ENCODE results near the gene OLFM4. TPM values are rescaled to one million over a fixed set of nuclear protein-coding genes. Genes with fewer than 3 reads are reported as not detected.

OLFM4 gene
- total and polyA plus RNA-seq, 4 donors = 0.34 to 18.1 (median 3.2) TPM

DNA sequence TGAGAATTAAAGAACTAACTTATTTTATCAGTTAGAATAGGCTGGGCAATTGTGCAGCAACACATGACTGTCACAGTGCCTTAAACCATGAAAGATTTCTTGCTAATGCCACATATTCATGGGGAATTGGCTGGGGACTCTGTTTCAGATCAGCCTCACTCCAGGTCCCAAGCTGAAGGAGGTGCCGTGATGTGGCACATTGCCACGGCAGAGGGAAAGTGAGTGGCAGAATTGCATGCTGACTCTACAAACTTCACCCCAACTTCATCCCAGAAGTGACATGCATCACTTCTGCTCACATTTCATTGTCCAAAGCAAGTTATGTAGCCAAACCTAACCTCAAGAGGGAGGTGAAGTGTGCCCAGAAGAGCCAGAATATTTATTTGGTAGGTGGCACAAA lies 37.8 kb downstream of the OLFM4 start:
- WGBS, 2 donors = 88 to 89% methylated on average over 2 of the region's 2 CpGs
- Histone ChIP-seq H3K27me3 (ENCODE audit: control insufficient read depth in 3 of 3, insufficient read depth in 3 of 3, low read length in 2 of 3) (peaks cover 0 to 4% (median 3%) of the 10 kb centered on the region in 3 donors), H3K36me3 (ENCODE audit: control insufficient read depth in 4 of 4, insufficient read depth in 4 of 4, low read length in 4 of 4) (no peaks in the 10 kb centered on the region), H3K9me3 (ENCODE audit: control insufficient read depth in 4 of 4, insufficient read depth in 3 of 4, low read length in 3 of 4) (no peaks in the 10 kb centered on the region), H3K4me1 (ENCODE audit: control insufficient read depth in 5 of 5, insufficient read depth in 5 of 5, low read length in 5 of 5) (no peaks in the 10 kb centered on the region), H3K4me3 (no peak overlapping the region), H3K9ac (ENCODE audit: insufficient read depth in 1 of 2, low read length in 2 of 2) (no peak overlapping the region), H3K27ac (ENCODE audit: low read depth in 1 of 2, low read length in 1 of 2) (no peak overlapping the region)
- ATAC-seq (ENCODE audit: insufficient read depth, low FRiP score) (no peak), DNase-seq (no peak)
- TF ChIP-seq, protein P1, sequence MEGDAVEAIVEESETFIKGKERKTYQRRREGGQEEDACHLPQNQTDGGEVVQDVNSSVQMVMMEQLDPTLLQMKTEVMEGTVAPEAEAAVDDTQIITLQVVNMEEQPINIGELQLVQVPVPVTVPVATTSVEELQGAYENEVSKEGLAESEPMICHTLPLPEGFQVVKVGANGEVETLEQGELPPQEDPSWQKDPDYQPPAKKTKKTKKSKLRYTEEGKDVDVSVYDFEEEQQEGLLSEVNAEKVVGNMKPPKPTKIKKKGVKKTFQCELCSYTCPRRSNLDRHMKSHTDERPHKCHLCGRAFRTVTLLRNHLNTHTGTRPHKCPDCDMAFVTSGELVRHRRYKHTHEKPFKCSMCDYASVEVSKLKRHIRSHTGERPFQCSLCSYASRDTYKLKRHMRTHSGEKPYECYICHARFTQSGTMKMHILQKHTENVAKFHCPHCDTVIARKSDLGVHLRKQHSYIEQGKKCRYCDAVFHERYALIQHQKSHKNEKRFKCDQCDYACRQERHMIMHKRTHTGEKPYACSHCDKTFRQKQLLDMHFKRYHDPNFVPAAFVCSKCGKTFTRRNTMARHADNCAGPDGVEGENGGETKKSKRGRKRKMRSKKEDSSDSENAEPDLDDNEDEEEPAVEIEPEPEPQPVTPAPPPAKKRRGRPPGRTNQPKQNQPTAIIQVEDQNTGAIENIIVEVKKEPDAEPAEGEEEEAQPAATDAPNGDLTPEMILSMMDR (IDR thresholded peaks at IDR 0.05; ENCODE audit: control extremely low read depth, extremely low read depth) = no peak

DNA sequence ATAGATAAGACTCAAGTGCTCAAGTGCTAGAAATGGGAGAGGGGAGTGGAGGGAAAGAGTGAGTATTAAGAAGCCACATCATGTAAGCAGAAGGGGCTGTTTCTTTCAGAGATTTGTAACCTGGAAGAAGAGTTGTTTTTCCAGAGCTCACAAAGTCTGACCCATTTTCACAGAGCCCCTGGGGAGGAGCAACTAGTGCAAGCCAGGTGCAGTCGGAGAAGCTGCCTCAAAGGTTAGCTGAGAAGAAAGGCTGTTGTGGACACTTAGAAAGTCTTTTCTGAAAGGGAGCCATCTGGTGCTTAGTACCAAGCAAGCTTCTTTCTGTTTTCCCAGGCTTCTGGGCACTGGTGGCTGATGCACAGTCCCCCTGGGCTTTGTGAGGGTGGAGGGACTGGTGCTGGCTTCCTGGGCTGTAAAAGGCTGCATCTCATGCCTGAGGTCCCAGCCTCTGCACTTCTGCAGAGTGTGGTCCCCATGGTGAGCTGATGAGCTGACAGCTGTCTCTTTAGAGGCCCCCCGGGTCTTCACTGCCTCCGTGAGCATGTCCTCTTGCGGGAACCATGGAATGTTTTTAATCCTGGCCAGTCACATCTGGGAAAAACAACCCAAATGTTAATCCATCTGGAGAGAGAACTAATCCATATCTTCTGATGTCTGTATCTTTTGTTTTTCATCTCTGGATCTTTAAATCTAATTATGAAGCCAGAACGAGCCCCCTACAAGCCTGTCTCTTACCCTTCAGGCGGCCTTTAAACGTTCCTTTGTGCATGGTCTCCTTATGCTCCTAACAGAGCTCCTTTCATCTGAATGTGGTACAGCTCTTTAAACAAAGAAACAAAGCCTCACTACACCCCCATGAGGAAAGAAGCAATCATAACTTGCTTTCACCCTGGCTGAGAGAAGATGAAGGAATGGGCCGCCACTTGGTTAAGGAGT lies 40.2 kb downstream of the OLFM4 start:
- ATAC-seq (ENCODE audit: insufficient read depth, low FRiP score) (no peak), DNase-seq (peak in 2 of 3 donors; percentile 3 to 25)
- H3K4me3 ChIP-seq = no peak overlapping the region
- H3K4me1 ChIP-seq (ENCODE audit: control insufficient read depth in 5 of 5, insufficient read depth in 5 of 5, low read length in 5 of 5) = no peaks in the 10 kb centered on the region
- no peaks in the 10 kb centered on the region for H3K9me3 ChIP-seq (ENCODE audit: control insufficient read depth in 4 of 4, insufficient read depth in 3 of 4, low read length in 3 of 4)
- H3K27ac ChIP-seq (ENCODE audit: low read depth in 1 of 2, low read length in 1 of 2) = no peak overlapping the region
- H3K36me3 ChIP-seq (ENCODE audit: control insufficient read depth in 4 of 4, insufficient read depth in 4 of 4, low read length in 4 of 4) = no peaks in the 10 kb centered on the region
- TF ChIP-seq, protein P1 (IDR thresholded peaks at IDR 0.05; ENCODE audit: control extremely low read depth, extremely low read depth) = no peak
- 61 to 77% methylated on average over 8 of the region's 8 CpGs for WGBS, 2 donors
- H3K9ac ChIP-seq (ENCODE audit: insufficient read depth in 1 of 2, low read length in 2 of 2) = no peak overlapping the region
- peaks cover 0 to 4% (median 3%) of the 10 kb centered on the region in 3 donors for H3K27me3 ChIP-seq (ENCODE audit: control insufficient read depth in 3 of 3, insufficient read depth in 3 of 3, low read length in 2 of 3)

DNA sequence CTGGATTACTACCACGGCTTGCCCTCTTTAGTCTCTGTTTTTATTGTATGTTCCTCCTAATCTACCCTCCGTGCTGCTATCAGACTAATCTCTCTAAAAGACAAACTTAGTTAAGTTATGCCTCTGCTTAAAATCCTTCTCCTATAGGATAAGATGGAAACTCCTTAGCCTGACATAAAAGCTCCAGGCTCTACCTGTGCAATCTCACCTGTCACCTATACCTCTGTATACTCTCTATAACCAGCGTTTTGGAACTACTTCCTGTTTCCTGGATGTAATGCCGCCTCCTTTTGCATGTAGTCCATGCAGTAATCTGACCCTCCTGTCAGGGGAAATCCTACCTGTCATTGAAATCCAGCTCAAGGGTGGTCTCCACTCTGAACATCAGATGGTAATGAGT lies 41.2 kb downstream of the OLFM4 start:
- DNase-seq (no peak), ATAC-seq (ENCODE audit: insufficient read depth, low FRiP score) (no peak)
- WGBS, 2 donors = 56 to 67% methylated on average over 4 of the region's 4 CpGs
- H3K9ac ChIP-seq (ENCODE audit: insufficient read depth in 1 of 2, low read length in 2 of 2) = no peak overlapping the region
- H3K9me3 ChIP-seq (ENCODE audit: control insufficient read depth in 4 of 4, insufficient read depth in 3 of 4, low read length in 3 of 4) = no peaks in the 10 kb centered on the region
- H3K4me1 ChIP-seq (ENCODE audit: control insufficient read depth in 5 of 5, insufficient read depth in 5 of 5, low read length in 5 of 5) = no peaks in the 10 kb centered on the region
- H3K27me3 ChIP-seq (ENCODE audit: control insufficient read depth in 3 of 3, insufficient read depth in 3 of 3, low read length in 2 of 3) = peaks cover 0 to 4% (median 0%) of the 10 kb centered on the region in 3 donors
- H3K4me3 ChIP-seq = no peak overlapping the region
- TF ChIP-seq, protein P1 (IDR thresholded peaks at IDR 0.05; ENCODE audit: control extremely low read depth, extremely low read depth) = no peak
- H3K27ac ChIP-seq (ENCODE audit: low read depth in 1 of 2, low read length in 1 of 2) = no peak overlapping the region
- H3K36me3 ChIP-seq (ENCODE audit: control insufficient read depth in 4 of 4, insufficient read depth in 4 of 4, low read length in 4 of 4) = no peaks in the 10 kb centered on the region
